A549 (cell line): ENCODE data around the gene PLCB1. TPM values are rescaled to one million over a fixed set of nuclear protein-coding genes. Genes with fewer than 3 reads are reported as not detected.
A peak's percentile ranks its signal among the peaks of the same experiment; 100 is the strongest.

Experiments used
- ATAC-seq, 2 experiments: fragments of 200-7000 bp in 1 of 2; fragments of >200 bp in 1 of 2; cut with Nextera tagmentation in 1 of 2; cut with Tn5 transposase in 1 of 2; 3 replicates each; pipeline versions ENCODE4 v1.8.0 to v1.9.1; 2018 to 2020; ENCODE audit warnings: mild to moderate bottlenecking in 1 of 2, moderate library complexity in 1 of 2
- CTCF ChIA-PET: fragments of 300-600 bp; sonication (Branson Sonifier 250); formaldehyde crosslinking; extraction: SDS; loops from one replicate; lab custom pipeline; 2021; ENCODE audit warnings: antibody characterized with exemption, inconsistent platforms; lab: Yijun Ruan, JAX
- POLR2A ChIA-PET: fragments of 350-600 bp; formaldehyde crosslinking; extraction: SDS; loops from one replicate; lab custom pipeline; 2021; ENCODE audit warnings: antibody characterized with exemption, inconsistent platforms; lab: Yijun Ruan, JAX
- DNase-seq, 2 experiments: peaks; one replicate each; pipeline versions ENCODE4 v3.0.0 to v3.0.0-alpha.2; 2011 to 2016; ENCODE audit warnings: low read depth in 1 of 2, low spot score in 1 of 2
- FAIRE-seq: peaks from 2 replicates; lab custom pipeline; 2011; peaks lifted over from hg19 to GRCh38; lab: Jason Lieb, UNC
- H3K27ac ChIP-seq, 2 experiments: fragments of >200 bp; sonication (Bioruptor Twin); formaldehyde crosslinking; 3 replicates each; pipeline ENCODE4 v1.5.1; 2016 to 2017
- H3K4me1 ChIP-seq: fragments of >200 bp; sonication (Bioruptor Twin); formaldehyde crosslinking; 3 replicates; pipeline ENCODE4 v1.6.1; 2016
- H3K4me2 ChIP-seq: fragments of >200 bp; sonication (Bioruptor Twin); formaldehyde crosslinking; 3 replicates; pipeline ENCODE4 v1.6.1; 2016
- H3K4me3 ChIP-seq: fragments of >200 bp; sonication (Bioruptor Twin); formaldehyde crosslinking; 3 replicates; pipeline ENCODE4 v1.5.1; 2016
- H3K9me3 ChIP-seq: fragments of >200 bp; sonication (Bioruptor Twin); formaldehyde crosslinking; 3 replicates; pipeline ENCODE4 v1.6.1; 2016
- E2F6 ChIP-seq: IDR thresholded peaks from 2 replicates; pipeline ENCODE4 v1.6.1; 2012; ENCODE audit warnings: low read depth, borderline replicate concordance
- ELK1 ChIP-seq: fragments of 150-350 bp; IDR thresholded peaks from 2 replicates; pipeline ENCODE4 v1.6.1; 2014; ENCODE audit warnings: low read depth, mild to moderate bottlenecking, low read length
- FOSB ChIP-seq: fragments of 250-450 bp; sonication (Bioruptor Pico); IDR thresholded peaks from 2 replicates; pipeline ENCODE4 v1.5.0; 2020; ENCODE audit warnings: mild to moderate bottlenecking, moderate library complexity
- FOSL2 ChIP-seq, 2 experiments: fragments of 450-650 bp in 1 of 2; fragments of >200 bp in 1 of 2; sonication (Bioruptor Twin) in 1 of 2; formaldehyde crosslinking; IDR thresholded peaks; 2 replicates each; pipeline versions ENCODE4 v1.5.0 to v1.6.1; 2016 to 2020; ENCODE audit warnings: mild to moderate bottlenecking in 1 of 2, moderate library complexity in 1 of 2
- FOXS1 ChIP-seq: fragments of 250-450 bp; sonication (Bioruptor Pico); IDR thresholded peaks from 2 replicates; pipeline ENCODE4 v1.5.0; 2020; ENCODE audit warnings: mild to moderate bottlenecking, moderate library complexity
- HEYL ChIP-seq: fragments of 250-450 bp; sonication (Bioruptor Pico); IDR thresholded peaks from 2 replicates; pipeline ENCODE4 v1.8.0; 2021; ENCODE audit warnings: mild to moderate bottlenecking, moderate library complexity
- KDM1A ChIP-seq: fragments of 200-600 bp; sonication (generic); IDR thresholded peaks from 2 replicates; pipeline ENCODE4 v1.6.1; 2016; ENCODE audit warnings: low read depth, mild to moderate bottlenecking
- KDM5A ChIP-seq: fragments of 200-600 bp; sonication (generic); IDR thresholded peaks from 2 replicates; pipeline ENCODE4 v1.6.1; 2016; ENCODE audit warnings: antibody characterized with exemption, mild to moderate bottlenecking
- MAFK ChIP-seq: fragments of 450-650 bp; IDR thresholded peaks from 2 replicates; pipeline ENCODE4 v1.6.1; 2014; ENCODE audit not compliant: partially characterized antibody
- MAZ ChIP-seq: fragments of 150-350 bp; IDR thresholded peaks from 2 replicates; pipeline ENCODE4 v1.6.1; 2014; ENCODE audit warnings: antibody characterized with exemption, low read depth, low read length, borderline replicate concordance
- PBX3 ChIP-seq: IDR thresholded peaks from 2 replicates; pipeline ENCODE4 v1.6.1; 2012
- PHF8 ChIP-seq: fragments of 200-600 bp; sonication (generic); IDR thresholded peaks from 2 replicates; pipeline ENCODE4 v1.6.1; 2016; ENCODE audit warnings: low read depth, mild to moderate bottlenecking, antibody characterized with exemption, moderate library complexity, borderline replicate concordance
- POLR2AphosphoS2 ChIP-seq: conservative IDR thresholded peaks from 2 replicates; pipeline ENCODE4 v1.6.1; 2012; ENCODE audit warnings: low read length, improper control_type of control experiment, inconsistent platforms
- RAD21 ChIP-seq, 2 experiments: fragments of >200 bp in 1 of 2; sonication (Bioruptor Twin) in 1 of 2; formaldehyde crosslinking in 1 of 2; IDR thresholded peaks in 1 of 2; conservative IDR thresholded peaks in 1 of 2; 2 replicates in 1 of 2; 3 replicates in 1 of 2; pipeline ENCODE4 v1.6.1; 2012 to 2018; ENCODE audit warnings: inconsistent platforms in 1 of 2
- RCOR1 ChIP-seq: fragments of 150-350 bp; IDR thresholded peaks from 2 replicates; pipeline ENCODE4 v1.6.1; 2014; ENCODE audit warnings: antibody characterized with exemption, low read length, low read depth
- REST ChIP-seq: fragments of 200-600 bp; sonication (generic); IDR thresholded peaks from 2 replicates; pipeline ENCODE4 v1.6.1; 2016; ENCODE audit warnings: antibody characterized with exemption, mild to moderate bottlenecking, moderate library complexity
- RFX5 ChIP-seq: fragments of 450-650 bp; IDR thresholded peaks from 2 replicates; pipeline ENCODE4 v1.7.1; 2014; ENCODE audit warnings: antibody characterized with exemption, mild to moderate bottlenecking, moderate library complexity
- WGBS: methylation state at CpG from one replicate; pipeline ENCODE4 v1.1.6; 2017; ENCODE audit errors: missing lambda C conversion rate; 5-methylcytosine and 5-hydroxymethylcytosine counted together
- polyA plus RNA-seq, 4 experiments: library from polyadenylated mRNA; depleted of rRNA in 3 of 4; stranded (reverse); fragments of >200 nt; fragmentation: RNase III in 1 of 4; extraction: RNeasy Plus Mini Kit Qiagen cat#74134 plus additional on column Dnase treatment in 1 of 4; gene quantifications; 2 replicates in 3 of 4; 3 replicates in 1 of 4; pipeline ENCODE4 v1.2.3, GENCODE V29; 2011 to 2017

The PLCB1 gene
- polyA plus RNA-seq, 2 of the 4 experiments (the other 2 are of a cell fraction) = 0.97 to 6.3 TPM

GRCh38 chr20:8454137-8454712 lies 322.2 kb downstream of the PLCB1 start:
- ATAC-seq = peak; percentile 59 to 67
- H3K27ac ChIP-seq = no peak overlapping the region
- no peaks in the 10 kb centered on the region for H3K4me1 ChIP-seq
- 5% methylated on average over 6 of the region's 6 CpGs for WGBS
- peak; percentile 10 to 60 for DNase-seq
- no peak for FAIRE-seq
- no peak overlapping the region for H3K4me2 ChIP-seq
- H3K9me3 ChIP-seq = no peaks in the 10 kb centered on the region
- CTCF ChIA-PET = interaction anchor here (1.3 kb wide), 1 partner anchor 15 kb away, joined by 3 read pairs; no protein-coding TSS in a partner anchor
- POLR2A ChIA-PET = no interaction called here
- no peak overlapping the region for H3K4me3 ChIP-seq
- no peak for TF ChIP-seq FOSL2 (IDR thresholded peaks at IDR 0.05)
- TF ChIP-seq FOSL2 (CRISPR knock-in tag; IDR thresholded peaks at IDR 0.05) = peak; percentile 50
- peak in 1 of 2 experiments; percentile 38; a peak in 2 of 5 replicates for TF ChIP-seq RAD21 (conservative IDR thresholded peaks at IDR 0.05 in 1 of 2, IDR thresholded peaks at IDR 0.05 in 1 of 2)
- no peak for TF ChIP-seq MAFK

GRCh38 chr20:8456765-8457164 lies 324.7 kb downstream of the PLCB1 start:
- no peak for DNase-seq
- no peak overlapping the region for H3K4me3 ChIP-seq
- TF ChIP-seq E2F6 = no peak
- no peak for TF ChIP-seq HEYL (CRISPR knock-in tag)
- no peak for TF ChIP-seq MAZ
- no peak for TF ChIP-seq FOSB
- no peak for TF ChIP-seq PHF8
- no peak for TF ChIP-seq RCOR1
- no peak for TF ChIP-seq PBX3
- TF ChIP-seq, all 56 proteins: peak for 0
- Histone ChIP-seq H3K9me3 (no peaks in the 10 kb centered on the region), H3K4me2 (no peak overlapping the region), H3K27ac (no peak overlapping the region), H3K4me1 (no peaks in the 10 kb centered on the region)
- FAIRE-seq (no peak), ATAC-seq (no peak)
- POLR2A ChIA-PET = no interaction called here
- CTCF ChIA-PET = no interaction called here

- TF ChIP-seq ELK1 (no peak), FOXS1 (CRISPR knock-in tag) (no peak), RCOR1 (no peak), KDM5A (no peak), POLR2AphosphoS2 (no peak), KDM1A (no peak), REST (no peak), RFX5 (no peak)
- no peak for DNase-seq
- no peak for FAIRE-seq
- 9% methylated on average over 4 of the region's 4 CpGs for WGBS
- Histone ChIP-seq H3K27ac (no peak overlapping the region), H3K4me3 (no peak overlapping the region), H3K4me1 (no peaks in the 10 kb centered on the region), H3K9me3 (no peaks in the 10 kb centered on the region), H3K4me2 (no peak overlapping the region)
- CTCF ChIA-PET = interaction anchor here (1.0 kb wide), 1 partner anchor 263 kb away, joined by 3 read pairs; no protein-coding TSS in a partner anchor
- POLR2A ChIA-PET = no interaction called here
- no peak for ATAC-seq
Measured at GRCh38 chr20:8457978-8458377, 325.9 kb downstream of the PLCB1 start.
